GM15510 (cell line): ENCODE measurements around the gene RASSF5.

Experiments used
- POLR2A ChIP-seq: IDR thresholded peaks from 3 replicates; pipeline ENCODE4 v1.6.1; 2011; ENCODE audit warnings: borderline replicate concordance; ENCODE audit not compliant: insufficient read length; ENCODE audit errors: extremely low read depth

Gene RASSF5, protein sequence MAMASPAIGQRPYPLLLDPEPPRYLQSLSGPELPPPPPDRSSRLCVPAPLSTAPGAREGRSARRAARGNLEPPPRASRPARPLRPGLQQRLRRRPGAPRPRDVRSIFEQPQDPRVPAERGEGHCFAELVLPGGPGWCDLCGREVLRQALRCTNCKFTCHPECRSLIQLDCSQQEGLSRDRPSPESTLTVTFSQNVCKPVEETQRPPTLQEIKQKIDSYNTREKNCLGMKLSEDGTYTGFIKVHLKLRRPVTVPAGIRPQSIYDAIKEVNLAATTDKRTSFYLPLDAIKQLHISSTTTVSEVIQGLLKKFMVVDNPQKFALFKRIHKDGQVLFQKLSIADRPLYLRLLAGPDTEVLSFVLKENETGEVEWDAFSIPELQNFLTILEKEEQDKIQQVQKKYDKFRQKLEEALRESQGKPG

DNA sequence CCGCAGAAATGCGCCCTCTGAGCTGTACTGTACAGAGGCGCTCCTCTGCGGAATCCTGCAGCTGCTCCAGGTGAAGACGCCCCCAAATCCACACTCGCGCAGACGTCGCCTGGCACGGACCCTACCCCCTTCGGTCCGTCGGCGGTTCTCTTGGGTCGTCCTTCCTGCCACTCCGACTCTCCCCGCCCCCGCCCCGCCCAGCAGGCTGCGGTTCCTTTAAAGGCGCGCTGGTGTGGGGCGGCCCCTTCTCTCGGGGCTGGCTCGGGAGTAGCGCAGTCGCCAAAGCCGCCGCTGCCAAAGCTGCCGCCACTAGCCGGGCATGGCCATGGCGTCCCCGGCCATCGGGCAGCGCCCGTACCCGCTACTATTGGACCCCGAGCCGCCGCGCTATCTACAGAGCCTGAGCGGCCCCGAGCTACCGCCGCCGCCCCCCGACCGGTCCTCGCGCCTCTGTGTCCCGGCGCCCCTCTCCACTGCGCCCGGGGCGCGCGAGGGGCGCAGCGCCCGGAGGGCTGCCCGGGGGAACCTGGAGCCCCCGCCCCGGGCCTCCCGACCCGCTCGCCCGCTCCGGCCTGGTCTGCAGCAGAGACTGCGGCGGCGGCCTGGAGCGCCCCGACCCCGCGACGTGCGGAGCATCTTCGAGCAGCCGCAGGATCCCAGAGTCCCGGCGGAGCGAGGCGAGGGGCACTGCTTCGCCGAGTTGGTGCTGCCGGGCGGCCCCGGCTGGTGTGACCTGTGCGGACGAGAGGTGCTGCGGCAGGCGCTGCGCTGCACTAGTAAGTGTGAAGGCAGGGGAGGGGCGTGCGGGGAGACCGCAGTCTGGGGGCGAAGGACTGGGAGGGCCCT is at the start of gene RASSF5:
Gene RASSF5 (plus strand): TSS at position 248 of the 846 bp plus-strand sequence. CDS start 72 bp downstream, at position 320.
- TF ChIP-seq POLR2A: peak; percentile 64

DNA sequence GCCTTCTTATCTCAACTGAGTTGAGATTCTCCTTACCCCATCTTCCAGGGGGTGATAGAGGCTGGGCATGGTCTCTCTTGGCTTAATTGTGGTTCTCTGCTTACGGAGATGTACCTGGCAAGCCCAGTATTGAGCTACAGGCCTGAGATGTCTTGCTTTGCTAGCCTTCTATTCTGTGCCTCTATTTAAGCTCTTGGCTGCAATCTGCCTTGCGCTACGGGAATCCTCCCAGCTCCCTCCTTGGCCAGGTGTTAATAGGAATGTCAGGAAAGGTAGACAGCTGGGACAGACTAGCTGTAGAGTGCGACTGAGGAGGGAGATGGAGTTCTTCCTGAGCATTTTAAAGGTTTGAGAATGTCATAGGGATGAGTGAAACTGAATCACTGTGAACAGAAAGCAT is 47.6 kb upstream of the RASSF5 start:
- no peak for TF ChIP-seq POLR2A

DNA sequence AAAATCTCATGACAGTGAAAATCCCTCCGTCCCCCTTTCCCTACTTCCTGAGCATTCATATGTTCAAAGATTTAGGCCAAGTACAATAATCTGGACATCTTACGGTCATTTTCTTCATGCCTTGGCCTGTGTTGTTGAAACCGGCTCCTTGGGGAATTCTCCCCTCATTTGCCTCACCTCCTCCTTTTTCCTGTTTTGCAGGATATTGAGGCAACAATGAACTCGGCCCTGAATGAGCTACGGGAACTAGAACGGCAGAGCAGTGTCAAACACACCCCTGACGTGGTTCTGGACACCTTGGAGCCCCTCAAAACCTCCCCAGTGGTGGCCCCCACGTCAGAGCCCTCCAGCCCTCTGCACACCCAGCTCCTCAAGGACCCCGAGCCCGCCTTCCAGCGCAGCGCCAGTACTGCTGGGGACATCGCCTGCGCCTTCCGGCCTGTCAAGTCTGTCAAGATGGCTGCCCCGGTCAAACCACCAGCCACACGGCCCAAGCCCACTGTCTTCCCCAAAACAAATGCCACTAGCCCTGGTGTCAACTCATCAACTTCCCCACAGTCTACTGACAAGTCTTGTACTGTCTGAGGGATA is 46.4 kb upstream of the RASSF5 start:
- no peak for TF ChIP-seq POLR2A

DNA sequence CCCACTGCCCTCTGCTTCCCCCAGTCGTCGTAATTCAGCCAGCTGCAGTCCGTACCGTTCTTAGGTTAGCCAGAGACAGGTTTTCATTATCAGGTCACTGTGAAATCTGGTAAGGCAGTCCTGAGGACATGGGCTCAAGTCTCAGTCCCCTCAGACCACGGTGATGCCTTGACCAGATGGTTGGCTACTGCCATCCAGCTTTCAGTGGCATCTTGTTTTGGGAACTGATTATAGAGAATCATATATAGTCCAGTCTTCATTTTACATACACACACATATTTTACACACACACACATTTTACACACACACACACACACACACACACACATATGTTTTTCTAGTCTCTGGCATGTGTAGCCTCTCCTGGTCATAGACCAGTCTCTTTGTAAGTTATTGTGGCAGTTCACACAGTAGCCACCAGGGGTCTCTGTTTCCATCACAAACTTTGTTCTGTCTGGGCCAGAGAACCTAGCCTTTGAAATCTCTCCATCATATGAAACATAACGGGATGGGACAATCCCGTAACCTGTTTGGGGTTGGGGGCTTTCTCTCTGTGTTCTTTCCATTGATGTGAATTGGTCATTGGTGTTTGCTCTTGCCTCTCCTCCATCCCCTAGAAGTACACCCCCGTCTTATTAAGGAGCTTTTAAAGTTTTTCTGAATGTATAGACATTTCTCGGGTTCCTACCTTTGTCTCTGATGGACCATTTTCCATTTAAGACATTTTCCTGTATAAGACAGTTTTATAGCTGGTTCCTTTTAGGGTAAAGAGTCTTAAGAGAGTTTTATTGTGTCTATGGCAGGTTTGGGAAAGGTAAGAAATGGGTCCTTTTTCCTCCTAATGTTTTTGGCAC is 45.5 kb upstream of the RASSF5 start:
- no peak for TF ChIP-seq POLR2A

DNA sequence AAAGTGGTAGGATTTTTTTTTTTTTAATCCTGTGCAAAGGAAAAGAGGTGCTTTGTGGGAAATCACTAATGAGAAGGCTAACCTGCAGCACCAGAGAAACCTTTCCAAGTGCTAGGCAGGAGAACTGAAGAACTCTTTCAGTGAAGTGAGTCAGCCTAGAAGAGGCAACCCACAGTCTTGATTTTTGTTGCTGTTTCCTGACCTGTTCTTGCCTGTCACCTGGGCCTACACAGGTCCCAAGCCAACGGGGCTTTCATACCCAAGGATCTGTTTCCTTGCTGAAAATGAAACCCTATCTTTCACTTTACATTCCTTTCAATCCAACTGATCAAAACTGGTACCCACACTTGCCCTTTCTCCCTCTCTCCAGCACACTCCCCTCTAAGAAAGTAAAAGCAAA is 44.2 kb upstream of the RASSF5 start:
- TF ChIP-seq POLR2A: no peak

DNA sequence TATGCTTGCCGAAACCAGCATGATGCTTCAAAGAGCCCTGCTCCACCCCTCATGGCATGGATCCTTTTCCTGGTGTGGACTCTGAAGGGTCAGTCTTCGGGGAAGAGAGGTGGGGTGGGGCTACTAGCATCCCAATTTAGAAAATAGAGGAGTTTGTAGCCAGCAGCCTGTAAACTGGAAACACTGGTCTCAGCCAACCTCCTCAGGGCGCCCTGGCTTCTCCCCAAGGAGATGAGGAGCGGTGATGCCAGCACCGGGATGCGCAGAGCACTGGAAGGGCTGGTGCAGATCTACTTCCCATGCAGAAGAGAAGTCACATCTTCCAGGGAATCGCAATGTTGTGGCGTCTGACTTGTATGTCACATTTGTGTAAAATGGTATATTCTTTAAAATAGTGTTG is 43.4 kb upstream of the RASSF5 start:
- TF ChIP-seq POLR2A: no peak

DNA sequence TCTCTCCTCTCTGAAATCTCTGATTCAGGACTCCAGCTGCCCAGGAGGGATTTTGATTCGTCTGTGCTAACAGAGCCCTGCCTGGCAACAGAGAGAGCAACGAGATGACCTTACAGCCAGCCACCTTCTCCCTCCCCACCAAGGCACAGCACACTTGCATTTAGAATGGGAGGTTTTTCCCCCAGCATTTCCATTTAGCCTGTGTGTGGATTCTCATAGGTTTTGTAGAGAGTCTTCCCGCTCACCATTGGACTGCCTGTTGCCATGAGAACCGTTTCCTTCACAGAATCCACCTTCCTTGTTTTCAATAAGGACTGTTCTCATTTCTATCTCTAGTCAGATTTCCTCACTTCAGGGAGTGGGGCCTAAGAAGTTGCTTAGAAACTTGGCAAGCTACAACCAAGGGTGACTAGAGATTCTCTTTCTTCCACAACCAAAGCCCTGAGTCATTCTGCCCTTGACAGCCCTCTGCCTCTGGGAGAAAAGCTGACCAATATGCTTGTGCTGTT is 42.8 kb upstream of the RASSF5 start:
- TF ChIP-seq POLR2A: no peak

DNA sequence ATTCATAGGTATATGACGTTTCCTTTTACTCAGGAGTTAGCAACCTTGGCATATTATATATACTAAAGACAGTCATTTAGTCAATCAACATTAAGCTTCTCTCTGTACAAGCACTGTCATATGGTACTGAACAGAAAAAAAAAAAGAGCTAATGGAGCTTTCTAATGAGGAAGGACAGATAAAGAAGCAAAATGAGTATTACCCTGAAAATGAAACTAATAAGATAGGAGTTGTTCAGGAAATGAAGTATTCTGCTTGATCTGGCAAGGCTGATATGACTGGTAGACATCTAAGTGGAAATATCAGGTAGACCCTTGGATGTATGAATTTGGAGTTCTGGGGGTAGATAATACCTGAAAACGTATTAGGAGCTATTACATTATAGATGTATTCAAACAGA is 41.4 kb upstream of the RASSF5 start:
- TF ChIP-seq POLR2A: no peak

DNA sequence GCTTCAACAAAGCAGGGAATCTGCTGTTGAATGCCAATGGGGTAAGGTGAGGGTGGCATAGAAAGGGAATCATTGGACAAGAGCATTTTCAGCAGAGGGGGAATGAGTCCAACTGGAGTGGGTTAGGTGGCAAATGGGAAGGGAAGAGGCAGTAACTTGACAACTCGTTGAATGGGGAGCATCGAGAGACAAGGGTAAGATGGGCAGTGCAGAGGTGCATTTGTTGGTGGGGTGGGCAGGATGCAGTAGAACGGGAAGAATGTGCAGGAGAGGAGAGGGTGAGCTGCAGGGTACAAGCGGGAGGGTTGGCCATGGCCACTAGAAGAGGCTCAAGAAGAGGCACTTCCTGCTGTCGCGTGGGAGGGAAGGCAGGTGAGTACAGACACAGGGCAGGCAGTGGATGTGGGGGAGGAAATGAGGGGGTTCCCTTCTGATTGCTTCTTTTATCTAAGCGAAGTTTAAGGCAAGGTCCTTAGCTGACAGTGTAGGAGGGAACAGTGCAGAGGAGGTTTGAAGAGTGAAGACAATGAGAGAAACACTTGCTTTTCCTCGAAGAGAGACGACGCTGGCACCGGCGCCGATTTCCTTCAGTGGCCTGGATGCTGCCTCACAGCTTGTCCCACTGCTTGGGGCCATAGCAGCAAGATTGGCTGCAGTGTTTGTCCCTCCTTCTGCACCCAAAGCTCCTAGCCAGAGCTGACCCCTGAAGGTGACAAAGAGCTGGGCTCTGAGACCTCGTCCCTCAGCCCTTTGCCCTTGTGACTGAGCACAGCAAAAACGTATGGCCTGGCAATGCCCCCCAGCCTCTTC is 40.3 kb upstream of the RASSF5 start:
- TF ChIP-seq POLR2A: no peak

DNA sequence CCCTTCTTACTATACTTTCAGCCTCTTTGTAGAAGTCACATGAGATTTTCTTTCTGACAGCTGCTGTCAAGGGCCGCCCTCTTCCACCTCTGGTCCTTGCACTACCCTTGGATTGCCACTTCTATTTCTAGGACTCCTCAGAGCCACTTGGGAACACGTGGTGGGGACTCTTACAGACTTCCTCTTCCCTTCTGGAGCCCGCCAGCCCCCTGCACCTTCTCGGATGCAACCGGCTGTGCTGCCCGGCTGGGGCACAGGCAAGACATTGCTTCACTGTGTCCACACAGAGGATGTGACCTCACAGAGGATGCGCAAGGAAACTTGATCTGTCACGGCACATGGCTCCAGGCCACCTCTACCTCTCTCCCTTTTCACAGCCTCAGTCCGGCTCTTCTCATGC is 39.4 kb upstream of the RASSF5 start:
- TF ChIP-seq POLR2A: peak; percentile 26

DNA sequence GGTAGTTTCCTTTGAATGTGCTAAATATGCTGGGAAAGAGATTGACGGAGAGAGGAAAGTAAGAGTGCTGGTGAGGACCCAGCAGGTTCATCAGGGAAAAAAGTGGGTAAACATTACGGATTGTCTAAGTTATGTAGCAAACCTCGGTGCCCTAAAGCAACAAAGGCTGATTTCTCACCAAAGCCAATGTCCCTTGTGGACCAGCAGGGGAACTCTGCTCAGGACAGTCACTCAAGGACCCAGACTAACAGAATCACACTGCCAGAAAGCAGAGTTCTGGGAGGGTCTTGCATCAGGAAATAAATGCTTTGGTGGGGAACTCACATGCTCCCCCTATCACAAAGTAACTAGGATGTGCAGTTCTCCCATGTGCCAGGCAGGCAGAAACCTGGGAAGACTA is 38.8 kb upstream of the RASSF5 start:
- TF ChIP-seq POLR2A: no peak

DNA sequence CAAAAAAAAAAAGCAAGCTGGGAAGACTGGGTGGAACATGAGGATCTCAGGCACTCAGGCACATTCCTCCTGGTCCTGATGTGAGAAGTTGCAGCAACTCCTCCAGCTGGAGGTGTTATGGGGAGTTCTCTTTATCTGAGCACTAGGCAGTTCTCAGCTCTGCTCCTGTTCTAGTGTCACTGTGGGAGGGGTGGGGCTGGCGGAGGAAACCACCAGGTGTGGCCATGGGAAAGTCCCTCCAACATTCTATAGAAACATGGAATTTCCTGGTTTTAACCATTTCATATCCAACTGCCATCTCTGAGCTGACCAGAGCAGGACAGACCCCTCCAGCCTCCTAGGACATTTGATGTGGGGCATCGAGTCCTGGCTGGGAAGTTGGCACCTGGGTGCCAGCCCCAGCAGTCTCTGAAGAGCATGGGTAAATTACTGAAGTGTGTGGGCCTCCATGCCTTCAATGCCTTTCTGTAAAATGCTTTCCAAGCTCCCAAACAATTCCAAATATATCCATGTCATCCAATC is 37.9 kb upstream of the RASSF5 start:
- no peak for TF ChIP-seq POLR2A
